WTC11 (cell line): Measurements from ENCODE around the gene TMEM184A. TPM values are rescaled to one million over a fixed set of nuclear protein-coding genes. Genes with fewer than 3 reads are reported as not detected.

Source experiments
- ATAC-seq: fragments of 200-7000 bp; cut with Tn5 transposase; 2 replicates; pipeline ENCODE4 v1.10.0; 2021; ENCODE audit warnings: mild to moderate bottlenecking, moderate library complexity
- CTCF ChIA-PET: fragments of 300-600 bp; sonication (Branson Sonifier 250); formaldehyde crosslinking; loops from one replicate; lab custom pipeline; 2021; ENCODE audit warnings: antibody characterized with exemption; lab: Charles Lee
- POLR2A ChIA-PET: fragments of 350-600 bp; sonication (Branson Sonifier 250); formaldehyde crosslinking; loops from one replicate; lab custom pipeline; 2021; ENCODE audit warnings: antibody characterized with exemption; lab: Charles Lee
- DNase-seq: peaks from one replicate; pipeline ENCODE4 v3.0.0; 2021; ENCODE audit warnings: low spot score
- H3K27ac Mint-ChIP-seq: 2 replicates; pipeline ENCODE4 v1.8.0; 2021; ENCODE audit warnings: mixed read lengths
- H3K27me3 Mint-ChIP-seq: 2 replicates; pipeline ENCODE4 v1.8.0; 2021; ENCODE audit warnings: low read depth, mild to moderate bottlenecking, moderate library complexity, mixed read lengths
- H3K36me3 Mint-ChIP-seq: 2 replicates; pipeline ENCODE4 v1.8.0; 2021; ENCODE audit warnings: mixed read lengths
- H3K4me1 Mint-ChIP-seq: 2 replicates; pipeline ENCODE4 v1.8.0; 2022; ENCODE audit warnings: mixed read lengths
- H3K4me3 Mint-ChIP-seq: 2 replicates; pipeline ENCODE4 v1.8.0; 2021; ENCODE audit warnings: mild to moderate bottlenecking, moderate library complexity, mixed read lengths
- H3K9me3 Mint-ChIP-seq: 2 replicates; pipeline ENCODE4 v1.8.0; 2021; ENCODE audit warnings: mixed read lengths
- AFF4 ChIP-seq: sonication (generic); formaldehyde crosslinking; IDR thresholded peaks from 2 replicates; pipeline ENCODE4 v1.8.1; 2023; ENCODE audit warnings: mild to moderate bottlenecking, missing genetic modification reagents, borderline replicate concordance
- ATF2 ChIP-seq: sonication (generic); formaldehyde crosslinking; IDR thresholded peaks from 2 replicates; pipeline ENCODE4 v1.8.1; 2022; ENCODE audit warnings: low read depth, missing genetic modification reagents, borderline replicate concordance
- CREB1 ChIP-seq: sonication (generic); formaldehyde crosslinking; IDR thresholded peaks from 2 replicates; pipeline ENCODE4 v1.8.0; 2023; ENCODE audit warnings: mild to moderate bottlenecking, missing genetic modification reagents
- E2F4 ChIP-seq: sonication (generic); formaldehyde crosslinking; IDR thresholded peaks from 2 replicates; pipeline ENCODE4 v1.8.1; 2022; ENCODE audit warnings: low read depth, mild to moderate bottlenecking, moderate library complexity, missing genetic modification reagents, borderline replicate concordance
- E2F5 ChIP-seq: sonication (generic); formaldehyde crosslinking; IDR thresholded peaks from 2 replicates; pipeline ENCODE4 v1.8.1; 2022; ENCODE audit warnings: mild to moderate bottlenecking, moderate library complexity, missing genetic modification reagents
- ELF4 ChIP-seq: sonication (generic); formaldehyde crosslinking; IDR thresholded peaks from 2 replicates; pipeline ENCODE4 v1.8.1; 2022; ENCODE audit warnings: low read depth, mild to moderate bottlenecking, moderate library complexity, missing genetic modification reagents
- ETV6 ChIP-seq: sonication (generic); formaldehyde crosslinking; IDR thresholded peaks from 2 replicates; pipeline ENCODE4 v1.8.1; 2022; ENCODE audit warnings: mild to moderate bottlenecking, missing genetic modification reagents
- HMGA2 ChIP-seq: fragments of 250-450 bp; sonication (Bioruptor Pico); IDR thresholded peaks from 2 replicates; pipeline ENCODE4 v1.4.0; 2021; ENCODE audit warnings: mild to moderate bottlenecking, moderate library complexity
- IRF2 ChIP-seq: sonication (generic); formaldehyde crosslinking; IDR thresholded peaks from 2 replicates; pipeline ENCODE4 v1.8.0; 2022; ENCODE audit warnings: low read depth, missing genetic modification reagents, borderline replicate concordance
- KAT7 ChIP-seq: sonication (generic); formaldehyde crosslinking; IDR thresholded peaks from 2 replicates; pipeline ENCODE4 v1.8.1; 2023; ENCODE audit warnings: missing genetic modification reagents, mild to moderate bottlenecking, borderline replicate concordance
- NFE2L1 ChIP-seq: sonication (generic); formaldehyde crosslinking; IDR thresholded peaks from 2 replicates; pipeline ENCODE4 v1.8.1; 2023; ENCODE audit warnings: missing genetic modification reagents
- NR3C1 ChIP-seq: sonication (generic); formaldehyde crosslinking; conservative IDR thresholded peaks from 2 replicates; pipeline ENCODE4 v1.8.1; 2023; ENCODE audit warnings: low read depth, mild to moderate bottlenecking, missing genetic modification reagents
- PRDM15 ChIP-seq: sonication (generic); formaldehyde crosslinking; IDR thresholded peaks from 2 replicates; pipeline ENCODE4 v1.8.0; 2022; ENCODE audit warnings: missing genetic modification reagents
- TP53 ChIP-seq: sonication (generic); formaldehyde crosslinking; IDR thresholded peaks from 2 replicates; pipeline ENCODE4 v1.8.1; 2023; ENCODE audit warnings: mild to moderate bottlenecking, missing genetic modification reagents
- USF1 ChIP-seq: sonication (generic); formaldehyde crosslinking; IDR thresholded peaks from 2 replicates; pipeline ENCODE4 v1.8.0; 2022; ENCODE audit warnings: mild to moderate bottlenecking, missing genetic modification reagents
- ZNF219 ChIP-seq: sonication (generic); formaldehyde crosslinking; IDR thresholded peaks from 2 replicates; pipeline ENCODE4 v1.8.0; 2023; ENCODE audit warnings: missing genetic modification reagents, mild to moderate bottlenecking, borderline replicate concordance
- total RNA-seq: library from RNA; stranded (reverse); gene quantifications from 3 replicates; pipeline ENCODE4 v1.2.3, GENCODE V29; 2021
- TF ChIP-seq, protein P1 (sequence below): sonication (generic); formaldehyde crosslinking; conservative IDR thresholded peaks from 2 replicates; pipeline ENCODE4 v1.8.1; 2023; ENCODE audit warnings: mild to moderate bottlenecking, low read depth, missing genetic modification reagents, moderate library complexity

TMEM184A gene
- total RNA-seq, 1 experiment from 2014 or later: 1.4 TPM

- H3K27me3 Mint-ChIP-seq: no peaks in the 10 kb centered on the region; the same call in 1 of the 2 replicates
- CTCF ChIA-PET: interaction anchor here (0.7 to 1.1 kb wide), 3 partner anchors 21 to 573 kb away, joined by 3 read pairs; no protein-coding TSS in a partner anchor
- POLR2A ChIA-PET: no interaction called here
- H3K9me3 Mint-ChIP-seq: no peaks in the 10 kb centered on the region
- H3K27ac Mint-ChIP-seq: no peak overlapping the region
- no peak for DNase-seq
- H3K4me1 Mint-ChIP-seq: peaks cover 12% of the 10 kb centered on the region
- no peak for ATAC-seq
- TF ChIP-seq E2F4 (CRISPR knock-in tag) (no peak), TP53 (CRISPR knock-in tag) (no peak), NR3C1 (CRISPR knock-in tag) (no peak), ZNF219 (no peak), USF1 (no peak), KAT7 (no peak), ETV6 (CRISPR knock-in tag) (no peak), ATF2 (no peak)
- TF ChIP-seq, protein P1, sequence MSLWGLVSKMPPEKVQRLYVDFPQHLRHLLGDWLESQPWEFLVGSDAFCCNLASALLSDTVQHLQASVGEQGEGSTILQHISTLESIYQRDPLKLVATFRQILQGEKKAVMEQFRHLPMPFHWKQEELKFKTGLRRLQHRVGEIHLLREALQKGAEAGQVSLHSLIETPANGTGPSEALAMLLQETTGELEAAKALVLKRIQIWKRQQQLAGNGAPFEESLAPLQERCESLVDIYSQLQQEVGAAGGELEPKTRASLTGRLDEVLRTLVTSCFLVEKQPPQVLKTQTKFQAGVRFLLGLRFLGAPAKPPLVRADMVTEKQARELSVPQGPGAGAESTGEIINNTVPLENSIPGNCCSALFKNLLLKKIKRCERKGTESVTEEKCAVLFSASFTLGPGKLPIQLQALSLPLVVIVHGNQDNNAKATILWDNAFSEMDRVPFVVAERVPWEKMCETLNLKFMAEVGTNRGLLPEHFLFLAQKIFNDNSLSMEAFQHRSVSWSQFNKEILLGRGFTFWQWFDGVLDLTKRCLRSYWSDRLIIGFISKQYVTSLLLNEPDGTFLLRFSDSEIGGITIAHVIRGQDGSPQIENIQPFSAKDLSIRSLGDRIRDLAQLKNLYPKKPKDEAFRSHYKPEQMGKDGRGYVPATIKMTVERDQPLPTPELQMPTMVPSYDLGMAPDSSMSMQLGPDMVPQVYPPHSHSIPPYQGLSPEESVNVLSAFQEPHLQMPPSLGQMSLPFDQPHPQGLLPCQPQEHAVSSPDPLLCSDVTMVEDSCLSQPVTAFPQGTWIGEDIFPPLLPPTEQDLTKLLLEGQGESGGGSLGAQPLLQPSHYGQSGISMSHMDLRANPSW (CRISPR knock-in tag): no peak
- H3K4me3 Mint-ChIP-seq: no peak overlapping the region
- H3K36me3 Mint-ChIP-seq: no peaks in the 10 kb centered on the region
Measured at GRCh38 chr7:1525409-1525808, 30.6 kb downstream of the TMEM184A start.

DNA sequence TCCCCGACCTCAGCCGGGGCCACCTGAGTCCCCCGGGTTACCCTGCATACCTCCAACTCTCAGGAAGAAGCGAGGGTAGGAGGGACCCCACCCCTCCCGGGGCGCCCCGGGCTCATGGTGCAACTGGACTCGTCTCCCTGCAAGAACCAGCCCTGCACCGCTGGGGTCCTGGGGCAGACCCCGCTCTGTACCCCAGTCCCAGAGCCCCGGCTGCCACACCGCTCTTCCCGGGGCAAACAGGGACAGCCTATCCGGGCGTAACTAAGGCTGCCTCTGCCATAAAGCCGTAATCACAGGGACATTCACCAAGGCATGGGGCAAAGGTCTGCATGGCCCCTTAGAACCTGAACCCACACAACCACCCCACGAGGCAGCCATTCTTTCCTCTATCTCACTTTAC, 32.2 kb downstream of the TMEM184A start:
- H3K36me3 Mint-ChIP-seq: no peaks in the 10 kb centered on the region
- no peak for ATAC-seq
- no peaks in the 10 kb centered on the region; the same call in 1 of the 2 replicates for H3K27me3 Mint-ChIP-seq
- ChIA-PET POLR2A (no interaction called here), CTCF (no interaction called here)
- peaks cover 8% of the 10 kb centered on the region for H3K9me3 Mint-ChIP-seq
- no peak for DNase-seq
- no peak overlapping the region for H3K4me3 Mint-ChIP-seq
- peaks cover 12% of the 10 kb centered on the region for H3K4me1 Mint-ChIP-seq
- no peak overlapping the region for H3K27ac Mint-ChIP-seq
- TF ChIP-seq ELF4 (CRISPR knock-in tag) (no peak), NR3C1 (CRISPR knock-in tag) (no peak), E2F5 (CRISPR knock-in tag) (no peak), NFE2L1 (CRISPR knock-in tag) (no peak), ETV6 (CRISPR knock-in tag) (no peak), IRF2 (CRISPR knock-in tag) (no peak), HMGA2 (CRISPR knock-in tag) (no peak), CREB1 (CRISPR knock-in tag) (no peak), AFF4 (no peak), E2F4 (CRISPR knock-in tag) (no peak), PRDM15 (CRISPR knock-in tag) (no peak)
